ENCODE measurements around the gene BRD3OS. TPM values are rescaled to one million over a fixed set of nuclear protein-coding genes. Genes with fewer than 3 reads are reported as not detected.

Gene BRD3OS
- total and polyA plus RNA-seq, 2 of the 4 experiments (the other 2 are of a cell fraction) = 15.8 to 20.7 TPM

DNA sequence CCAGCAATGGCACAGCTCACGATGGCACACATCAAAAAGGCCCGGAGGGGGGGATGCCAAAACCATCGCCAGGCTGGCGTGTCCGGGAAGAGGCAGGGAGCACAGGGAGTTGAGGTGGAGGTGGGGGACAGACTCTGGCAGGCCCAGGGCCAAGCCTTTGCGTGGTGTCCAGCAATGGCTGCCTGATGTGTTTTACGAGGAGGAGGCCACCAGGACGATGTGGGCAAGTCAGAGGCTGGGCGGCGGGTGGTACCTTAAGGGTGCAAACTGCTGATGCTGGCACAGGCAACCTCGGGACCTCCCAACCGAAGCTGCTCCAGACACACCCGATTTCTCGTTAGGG lies 37.9 kb upstream of the BRD3OS start:
- Histone ChIP-seq H3K4me2 (ENCODE audit: low read depth, low read length) (no peak overlapping the region), H2BK20ac (ENCODE audit: low read depth, low read length) (no peak overlapping the region), H4K5ac (ENCODE audit: low read depth, low read length) (no peak overlapping the region), H2AFZ (replicated peaks; ENCODE audit: low read length, poor library complexity) (no peak overlapping the region), H2AK5ac (ENCODE audit: low read depth, low read length) (no peak overlapping the region), H2BK120ac (ENCODE audit: low read depth, low read length) (no peak overlapping the region), H2BK15ac (ENCODE audit: low read depth, low read length) (no peak overlapping the region), H4K91ac (ENCODE audit: insufficient read depth, low read depth, low read length) (no peak overlapping the region), H3K79me1 (ENCODE audit: low read depth in 1 of 2, low read length in 2 of 2) (peaks cover 23 to 75% of the 10 kb centered on the region in 2 experiments), H3K56ac (ENCODE audit: extremely low read depth, insufficient read depth, low read length) (no peak overlapping the region), H3K9me1 (ENCODE audit: insufficient read depth, low read length) (peaks cover 19% of the 10 kb centered on the region), H3K4me1 (ENCODE audit: control insufficient read depth, insufficient read depth, low read length) (peaks cover 4% of the 10 kb centered on the region; the same call in 1 of the 2 replicates), H3K4ac (ENCODE audit: low read depth, low read length) (no peak overlapping the region), H3K27me3 (ENCODE audit: control insufficient read depth, insufficient read depth, low read length) (no peaks in the 10 kb centered on the region), H4K8ac (ENCODE audit: low read depth in 2 of 2, low read length in 2 of 2) (no peak overlapping the region), H3K14ac (replicated peaks; ENCODE audit: low read depth, low read length) (no peak overlapping the region), H3K9ac (ENCODE audit: low read depth, low read length) (no peak overlapping the region), H3K18ac (ENCODE audit: low read depth, low read length) (no peak overlapping the region), H3K23ac (ENCODE audit: low read depth, low read length) (no peak overlapping the region), H3K4me3 (ENCODE audit: insufficient read depth, low read depth, low read length) (no peak overlapping the region), H2AK9ac (replicated peaks; ENCODE audit: low read depth, low read length, poor library complexity) (no peak overlapping the region), H3K36me3 (ENCODE audit: control insufficient read depth, insufficient read depth, low read length) (no peaks in the 10 kb centered on the region), H2BK5ac (ENCODE audit: low read depth, low read length, poor library complexity, severe bottlenecking) (no peak overlapping the region), H3K9me3 (ENCODE audit: control insufficient read depth, insufficient read depth, low read length) (no peaks in the 10 kb centered on the region), H4K20me1 (ENCODE audit: insufficient read depth, low read length) (peaks cover 74% of the 10 kb centered on the region), H3K27ac (ENCODE audit: insufficient read depth, low read length) (no peak overlapping the region)
- in situ Hi-C loops (cut with MboI; ENCODE audit: low sequenced_read_pairs) (no loop called here), dilution Hi-C loops (cut with HindIII; ENCODE audit: low sequenced_read_pairs, unreplicated experiment) (no loop called here), intact Hi-C loops (cut with micrococcal nuclease) (no loop called here)
- ChIA-PET POLR2A (ENCODE audit: unreplicated experiment) (no interaction called here), CTCF (no interaction called here)
- no TSS peak for BruUV-seq (replicated peaks)
- ATAC-seq (ENCODE audit: low read depth) = no peak
- no peak for TF ChIP-seq SMC3 (IDR thresholded peaks at IDR 0.05; ENCODE audit: low read depth, low read length)
- TF ChIP-seq MAFK (IDR thresholded peaks at IDR 0.05; ENCODE audit: low read depth, low read length) = no peak
- no peak for TF ChIP-seq CHD1 (IDR thresholded peaks at IDR 0.05; ENCODE audit: low read depth, low read length)
- TF ChIP-seq RCOR1 (IDR thresholded peaks at IDR 0.05; ENCODE audit: insufficient replicate concordance, low read length) = no peak
- no peak for TF ChIP-seq BHLHE40 (IDR thresholded peaks at IDR 0.05; ENCODE audit: low read depth, low read length)
- WGBS, 2 experiments (ENCODE audit: extremely low coverage in 2 of 2, insufficient read length in 1 of 2) = 93% methylated on average over 7 of the region's 14 CpGs; no CpG with 5 or more reads in 1 of the 2 experiments
- no peak for DNase-seq
